Spleen (tissue), 7 donors: Measurements from ENCODE around the gene ZSCAN18.

Experiments used
- POLR2A ChIP-seq, 3 donors: fragments of 450-650 bp; IDR thresholded peaks; one replicate each; pipeline ENCODE4 v1.5.1; 2017; ENCODE audit warnings: antibody characterized with exemption in 3 of 3, mild to moderate bottlenecking in 1 of 3
- POLR2AphosphoS5 ChIP-seq, 3 donors: sonication (generic); formaldehyde crosslinking; IDR thresholded peaks; one replicate each; pipeline ENCODE4 v1.5.1; 2017; ENCODE audit warnings: antibody characterized with exemption in 3 of 3
- TF ChIP-seq, protein P1 (sequence below), 11 experiments: fragments of 200-600 bp in 7 of 11; fragments of 450-650 bp in 4 of 11; sonication (generic) in 4 of 11; IDR thresholded peaks in 8 of 11; conservative IDR thresholded peaks in 3 of 11; 1 replicate in 7 of 11; 2 replicates in 4 of 11; pipeline versions ENCODE4 v1.4.0 to v1.8.0; 2016 to 2021; ENCODE audit warnings: antibody characterized with exemption in 11 of 11, inconsistent platforms in 4 of 11, mild to moderate bottlenecking in 1 of 11
- donor health status: DM: no; HTN: no; CAD: no; lungs with moderate emphysema.
- donor health status: DM: no; HTN: no; CAD: no.
- donor health status: DM: no; HTN: no; CAD: no.

DNA sequence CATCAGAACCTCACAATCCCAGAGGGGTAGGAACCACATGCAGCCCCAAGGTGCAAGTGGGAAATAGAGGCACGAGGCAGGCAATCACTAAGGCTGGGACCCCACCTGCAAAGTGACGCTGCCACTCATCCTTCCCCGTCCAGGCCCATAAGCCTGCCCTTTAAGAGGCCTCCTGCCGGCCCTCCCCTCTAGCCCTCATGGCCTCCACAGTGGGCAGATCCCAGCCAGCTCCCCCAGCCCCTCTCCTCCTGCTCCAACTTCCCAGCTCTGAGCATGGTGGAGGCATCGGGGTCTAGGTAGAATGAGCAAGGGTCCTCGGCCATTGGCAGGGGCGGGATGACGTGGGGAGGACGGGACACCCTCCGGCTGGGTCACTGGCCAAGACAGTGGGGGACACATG is 2.7 kb downstream of the ZSCAN18 start:
- TF ChIP-seq, protein P1, sequence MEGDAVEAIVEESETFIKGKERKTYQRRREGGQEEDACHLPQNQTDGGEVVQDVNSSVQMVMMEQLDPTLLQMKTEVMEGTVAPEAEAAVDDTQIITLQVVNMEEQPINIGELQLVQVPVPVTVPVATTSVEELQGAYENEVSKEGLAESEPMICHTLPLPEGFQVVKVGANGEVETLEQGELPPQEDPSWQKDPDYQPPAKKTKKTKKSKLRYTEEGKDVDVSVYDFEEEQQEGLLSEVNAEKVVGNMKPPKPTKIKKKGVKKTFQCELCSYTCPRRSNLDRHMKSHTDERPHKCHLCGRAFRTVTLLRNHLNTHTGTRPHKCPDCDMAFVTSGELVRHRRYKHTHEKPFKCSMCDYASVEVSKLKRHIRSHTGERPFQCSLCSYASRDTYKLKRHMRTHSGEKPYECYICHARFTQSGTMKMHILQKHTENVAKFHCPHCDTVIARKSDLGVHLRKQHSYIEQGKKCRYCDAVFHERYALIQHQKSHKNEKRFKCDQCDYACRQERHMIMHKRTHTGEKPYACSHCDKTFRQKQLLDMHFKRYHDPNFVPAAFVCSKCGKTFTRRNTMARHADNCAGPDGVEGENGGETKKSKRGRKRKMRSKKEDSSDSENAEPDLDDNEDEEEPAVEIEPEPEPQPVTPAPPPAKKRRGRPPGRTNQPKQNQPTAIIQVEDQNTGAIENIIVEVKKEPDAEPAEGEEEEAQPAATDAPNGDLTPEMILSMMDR (IDR thresholded peaks at IDR 0.05 in 8 of 11, conservative IDR thresholded peaks at IDR 0.05 in 3 of 11): no peak
- TF ChIP-seq POLR2A (IDR thresholded peaks at IDR 0.05): no peak
- no peak for TF ChIP-seq POLR2AphosphoS5 (IDR thresholded peaks at IDR 0.05)
